ENCODE results near the gene TAF11L3.

DNA sequence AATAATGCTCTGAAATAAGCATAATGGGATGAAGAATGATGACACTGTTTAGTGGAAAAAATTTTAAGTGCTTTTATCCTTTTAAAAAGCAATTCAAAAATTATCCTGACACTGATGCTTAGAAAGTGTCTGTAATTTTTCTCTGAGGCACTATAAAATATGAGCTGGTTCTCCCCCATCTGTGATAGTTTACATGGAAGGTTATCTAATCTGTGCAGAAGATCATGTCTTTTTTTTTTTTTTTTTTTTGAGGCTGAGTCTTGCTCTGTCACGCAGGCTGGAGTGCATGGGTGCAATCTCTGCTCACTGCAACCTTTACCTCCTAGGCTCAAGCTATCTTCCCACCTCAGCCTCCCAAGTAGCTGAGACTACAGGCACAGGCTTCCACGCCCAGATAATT, 35.4 kb upstream of the TAF11L3 start:
- TF ChIP-seq EZH2 (IDR thresholded peaks at IDR 0.05; ENCODE audit: low read length, unreplicated experiment) (no peak), EZH2phosphoT487 (IDR thresholded peaks at IDR 0.05; ENCODE audit: borderline replicate concordance, low read length) (no peak), CTCF (conservative IDR thresholded peaks at IDR 0.05; ENCODE audit: low read depth, low read length) (no peak)

All from PC-3 (cell line).